ENCODE measurements around the gene NDUFB3. TPM values are rescaled to one million over a fixed set of nuclear protein-coding genes. Genes with fewer than 3 reads are reported as not detected.

Gene NDUFB3
- 129 to 172 TPM (median 134 TPM) in 5 replicates for total RNA-seq (2022; extraction: Qiagen RNA extraction)

DNA sequence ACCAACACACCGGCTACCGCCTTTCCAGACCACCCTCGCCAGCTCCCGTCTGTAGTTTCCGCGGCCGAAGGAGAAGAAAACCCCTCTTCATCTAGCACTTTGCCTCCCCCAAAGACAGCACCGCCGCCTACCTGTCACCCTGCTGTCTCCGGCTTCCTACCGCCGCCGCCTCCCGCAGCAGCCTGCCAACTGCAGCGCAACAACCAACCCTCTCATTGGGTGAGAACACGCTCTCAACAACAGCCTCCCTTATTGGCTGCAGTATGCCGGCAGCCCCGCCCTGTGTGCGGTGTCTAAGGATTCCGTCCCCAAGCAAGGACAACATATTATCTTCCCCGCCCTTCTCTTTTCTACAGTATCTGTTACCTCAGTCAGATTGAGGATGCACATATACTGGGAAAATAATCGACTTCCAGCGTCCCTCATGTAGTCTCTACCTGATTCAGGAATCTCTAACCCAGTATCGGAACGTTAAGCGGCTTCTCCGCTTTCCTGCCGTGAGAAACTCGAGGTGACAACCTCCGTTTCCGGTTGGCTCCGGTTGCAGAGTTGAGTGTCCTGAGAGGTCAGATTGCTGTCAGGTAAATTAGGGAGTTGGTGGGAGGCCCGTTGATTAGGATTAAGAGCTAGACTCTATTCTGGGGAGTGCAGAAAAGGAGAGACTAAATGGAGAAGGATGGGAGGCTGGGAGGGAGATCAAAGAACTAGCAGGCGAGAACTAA is at the start of gene NDUFB3, which contains the start of gene HYCC2:
Gene NDUFB3 (plus strand): TSS at position 523 of the 722 bp plus-strand sequence. CDS start 6,882 bp downstream, outside the sequence.
Gene HYCC2 (minus strand): TSS at position 193 of the 722 bp plus-strand sequence. CDS start 47,662 bp downstream, outside the sequence.

DNA sequence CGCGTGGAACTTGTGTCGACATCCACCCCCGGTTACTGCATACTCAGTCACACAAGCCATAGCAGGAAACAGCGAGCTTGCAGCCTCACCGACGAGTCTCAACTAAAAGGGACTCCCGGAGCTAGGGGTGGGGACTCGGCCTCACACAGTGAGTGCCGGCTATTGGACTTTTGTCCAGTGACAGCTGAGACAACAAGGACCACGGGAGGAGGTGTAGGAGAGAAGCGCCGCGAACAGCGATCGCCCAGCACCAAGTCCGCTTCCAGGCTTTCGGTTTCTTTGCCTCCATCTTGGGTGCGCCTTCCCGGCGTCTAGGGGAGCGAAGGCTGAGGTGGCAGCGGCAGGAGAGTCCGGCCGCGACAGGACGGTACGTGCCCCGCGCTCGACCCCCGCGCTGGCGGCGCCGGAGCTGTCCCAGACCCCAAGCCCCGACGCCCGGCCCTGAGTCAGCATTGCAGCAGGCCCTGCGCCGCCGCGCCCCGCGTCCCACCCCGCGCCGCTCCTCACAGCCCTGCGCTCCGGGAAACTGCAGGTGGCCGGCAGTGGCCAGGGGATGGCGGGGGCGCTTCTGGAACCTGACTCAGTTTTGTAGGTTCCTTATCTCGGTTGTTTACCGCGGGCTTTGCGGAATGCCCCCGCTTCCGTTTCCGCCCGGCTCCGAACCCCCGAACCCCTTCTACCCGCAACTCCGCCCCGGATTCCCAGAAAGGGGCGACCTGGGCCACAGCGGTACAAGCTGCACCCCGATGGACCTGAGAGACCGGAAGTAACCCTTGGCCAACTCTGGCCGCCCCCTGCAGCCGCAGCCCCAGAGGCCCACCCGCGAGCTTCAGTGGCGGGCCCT is 44.5 kb downstream of the NDUFB3 start, which contains the start of gene CFLAR:
Gene CFLAR (plus strand): TSS at position 50 of the 844 bp plus-strand sequence. CDS start 13,702 bp downstream, outside the sequence.

Other genes with a start within 250 kb of the NDUFB3 start
- gene CLK1, start 207.3 kb upstream of the NDUFB3 start, total RNA-seq (2022; extraction: Qiagen RNA extraction) = 37.4 to 50.3 TPM (median 39.2 TPM) in 5 replicates
- 22.5 to 26.6 TPM (median 24.8 TPM) in 5 replicates for gene PPIL3, start 182.9 kb upstream of the NDUFB3 start, total RNA-seq (2022; extraction: Qiagen RNA extraction)
- gene NIF3L1, start 182.6 kb upstream of the NDUFB3 start, total RNA-seq (2022; extraction: Qiagen RNA extraction) = 39.9 to 51.0 TPM (median 41.1 TPM) in 5 replicates
- 12.9 to 15.6 TPM (median 14.4 TPM) in 5 replicates for gene ORC2, start 108.3 kb upstream of the NDUFB3 start, total RNA-seq (2022; extraction: Qiagen RNA extraction)
- gene HYCC2, start 330 bp upstream of the NDUFB3 start, total RNA-seq (2022; extraction: Qiagen RNA extraction) = 2.8 to 5.5 TPM (median 3.4 TPM) in 5 replicates
- 67.7 to 91.0 TPM (median 75.5 TPM) in 5 replicates for gene CFLAR, start 44.2 kb downstream of the NDUFB3 start, total RNA-seq (2022; extraction: Qiagen RNA extraction)
- gene CASP10, start 111.1 kb downstream of the NDUFB3 start, total RNA-seq (2022; extraction: Qiagen RNA extraction) = 2.1 to 2.6 TPM (median 2.5 TPM) in 5 replicates
- 34.4 to 43.8 TPM (median 35.5 TPM) in 5 replicates for gene CASP8, start 188.5 kb downstream of the NDUFB3 start, total RNA-seq (2022; extraction: Qiagen RNA extraction)